Heart left ventricle (tissue), 13 donors: ENCODE results near the gene POLR3B.

ENCODE experiments used
- CTCF ChIP-seq, 12 donors: fragments of 200-600 bp; sonication (generic) in 4 of 12; IDR thresholded peaks; one replicate each; pipeline versions ENCODE4 v1.5.0 to v1.8.0; 2018 to 2022; ENCODE audit warnings: antibody characterized with exemption in 12 of 12, mild to moderate bottlenecking in 5 of 12
- POLR2A ChIP-seq, 2 donors: fragments of 450-650 bp; IDR thresholded peaks; one replicate each; pipeline ENCODE4 v1.6.1; 2017; ENCODE audit warnings: antibody characterized with exemption in 2 of 2, mild to moderate bottlenecking in 2 of 2, moderate library complexity in 2 of 2
- donor health status: ischemic (EF 13 %, LVEDD 7.1; RV severe dilation, severe dysfunction).
- donor health status: DM: no; HTN: yes; CAD: no.
- donor health status: DM: no; HTN: no; CAD: no.
- donor health status: ischemic (EF 25% LVEDD 6.9; RV normal size, moderate dysfunction).
- donor health status: ischemic (EF 25% LVEDD 5.7; RV mildly dilated, moderate dysfunction).
- donor health status: ischemic (EF 35%, LVEDD 5.7; RV mildly dilated, moderate dysfunction).
- donor health status: nonischemic (EF 11% LVEDD 7.7; RV severe dilation, severe dysfunction).
- donor health status: DM: yes; HTN: yes; CAD: no.
- donor health status: PGD.
- donor health status: ischemic (EF 29% LVEDD 5.4; RV normal size, mild dysfunction).
- donor health status: nonischemic (EF 23%, LVEDD 6.1; RV moderate dilation, normal function).

GRCh38 chr12:106428384-106428783, 70.8 kb downstream of the POLR3B start:
- no peak for TF ChIP-seq CTCF (IDR thresholded peaks at IDR 0.05)
- no peak for TF ChIP-seq POLR2A (IDR thresholded peaks at IDR 0.05)
